PC-9 (cell line): Measurements from ENCODE around the gene NBEAL2. TPM values are rescaled to one million over a fixed set of nuclear protein-coding genes. Genes with fewer than 3 reads are reported as not detected.

Source experiments
- BruUV-seq: library from RNA; stranded (reverse); fragments of 400-500 nt; replicated peaks from 2 replicates; lab custom pipeline; 2021; lab: Mats Ljungman, UMichigan
- CTCF ChIA-PET: fragments of 300-600 bp; sonication (Branson Sonifier 250); formaldehyde crosslinking; loops from one replicate; lab custom pipeline; 2022; ENCODE audit warnings: antibody characterized with exemption; lab: Charles Lee
- POLR2A ChIA-PET: fragments of 300-600 bp; sonication (Branson Sonifier 250); formaldehyde crosslinking; loops from one replicate; lab custom pipeline; 2022; ENCODE audit warnings: antibody characterized with exemption; ENCODE audit not compliant: unreplicated experiment; lab: Charles Lee
- DNase-seq, 2 experiments: peaks; one replicate each; pipeline versions ENCODE4 v3.0.0 to v3.0.0-alpha.2; 2015 to 2022; ENCODE audit warnings: mixed read lengths in 1 of 2
- H2AFZ ChIP-seq: fragments of 200-600 bp; sonication (generic); 2 replicates; pipeline ENCODE4 v1.8.1; 2017; ENCODE audit warnings: antibody characterized with exemption
- H3F3A ChIP-seq: fragments of 200-600 bp; sonication (generic); 2 replicates; pipeline ENCODE4 v1.8.1; 2017; ENCODE audit warnings: antibody characterized with exemption, mild to moderate bottlenecking, low read depth; ENCODE audit not compliant: insufficient read depth
- H3K27ac ChIP-seq: fragments of 200-600 bp; sonication (generic); 2 replicates; pipeline ENCODE4 v1.6.1; 2016; ENCODE audit warnings: mixed run types
- H3K27me3 ChIP-seq: fragments of 200-600 bp; sonication (generic); 2 replicates; pipeline ENCODE4 v1.6.1; 2016; ENCODE audit warnings: low read depth, mixed run types; ENCODE audit not compliant: insufficient read depth
- H3K36me3 ChIP-seq: fragments of 200-600 bp; sonication (generic); 2 replicates; pipeline ENCODE4 v1.6.1; 2016; ENCODE audit warnings: low read depth, mixed run types
- H3K4me1 ChIP-seq: fragments of 200-600 bp; sonication (generic); replicated peaks from 2 replicates; pipeline ENCODE4 v1.6.1; 2016; ENCODE audit warnings: mixed run types; ENCODE audit not compliant: insufficient read depth
- H3K4me2 ChIP-seq: fragments of 200-600 bp; sonication (generic); 2 replicates; pipeline ENCODE4 v1.6.1; 2017; ENCODE audit warnings: mixed run types
- H3K4me3 ChIP-seq: fragments of 200-600 bp; sonication (generic); 2 replicates; pipeline ENCODE4 v1.6.1; 2016; ENCODE audit warnings: mixed run types
- H3K79me2 ChIP-seq: fragments of 200-600 bp; sonication (generic); 2 replicates; pipeline ENCODE4 v1.6.1; 2017; ENCODE audit warnings: low read depth, mixed run types
- H3K9me2 ChIP-seq: fragments of 200-600 bp; sonication (generic); 2 replicates; pipeline ENCODE4 v1.8.1; 2017; ENCODE audit warnings: mild to moderate bottlenecking; ENCODE audit not compliant: insufficient read depth
- H3K9me3 ChIP-seq: fragments of 200-600 bp; sonication (generic); 2 replicates; pipeline ENCODE4 v1.8.1; 2016; ENCODE audit warnings: low read depth; ENCODE audit not compliant: insufficient read depth
- H4K20me1 ChIP-seq: fragments of 200-600 bp; sonication (generic); 2 replicates; pipeline ENCODE4 v1.8.1; 2017; ENCODE audit not compliant: insufficient read depth
- EZH2 ChIP-seq: fragments of 200-600 bp; sonication (generic); IDR thresholded peaks from 2 replicates; pipeline ENCODE4 v1.8.0; 2017; ENCODE audit warnings: antibody characterized with exemption, low read depth
- intact Hi-C: fragments of 100-400 bp; cut with micrococcal nuclease; formaldehyde crosslinking; loops from one replicate; pipeline ENCODE4 v1.10.0; 2022; ENCODE audit not compliant: unreplicated experiment
- total RNA-seq: library from RNA; stranded (reverse); gene quantifications from 2 replicates; pipeline ENCODE4 v1.2.3, GENCODE V29; 2021
- TF ChIP-seq, protein P1 (sequence below): fragments of 200-600 bp; sonication (generic); conservative IDR thresholded peaks from 2 replicates; pipeline ENCODE4 v1.6.1; 2017; ENCODE audit warnings: mixed run types, antibody characterized with exemption, mild to moderate bottlenecking, moderate library complexity

The NBEAL2 gene
- total RNA-seq, 1 experiment from 2014 or later: 81.0 TPM

DNA sequence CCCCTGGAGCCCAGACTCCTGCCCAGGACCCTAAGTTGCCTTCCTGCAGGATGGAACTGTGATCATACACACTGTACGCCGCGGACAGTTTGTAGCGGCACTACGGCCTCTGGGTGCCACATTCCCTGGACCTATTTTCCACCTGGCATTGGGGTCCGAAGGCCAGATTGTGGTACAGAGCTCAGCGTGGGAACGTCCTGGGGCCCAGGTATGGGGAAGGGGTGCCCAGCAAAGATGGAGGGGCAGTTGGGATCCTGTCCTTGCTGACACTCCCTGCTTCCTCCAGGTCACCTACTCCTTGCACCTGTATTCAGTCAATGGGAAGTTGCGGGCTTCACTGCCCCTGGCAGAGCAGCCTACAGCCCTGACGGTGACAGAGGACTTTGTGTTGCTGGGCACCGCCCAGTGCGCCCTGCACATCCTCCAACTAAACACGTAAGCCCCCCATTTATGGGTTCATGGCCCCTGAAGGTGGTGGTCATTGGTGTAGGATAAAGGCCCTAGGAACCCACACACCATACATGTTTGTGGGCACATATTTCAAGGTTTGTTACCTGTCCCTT, 28.8 kb downstream of the NBEAL2 start:
- CTCF ChIA-PET: no interaction called here

DNA sequence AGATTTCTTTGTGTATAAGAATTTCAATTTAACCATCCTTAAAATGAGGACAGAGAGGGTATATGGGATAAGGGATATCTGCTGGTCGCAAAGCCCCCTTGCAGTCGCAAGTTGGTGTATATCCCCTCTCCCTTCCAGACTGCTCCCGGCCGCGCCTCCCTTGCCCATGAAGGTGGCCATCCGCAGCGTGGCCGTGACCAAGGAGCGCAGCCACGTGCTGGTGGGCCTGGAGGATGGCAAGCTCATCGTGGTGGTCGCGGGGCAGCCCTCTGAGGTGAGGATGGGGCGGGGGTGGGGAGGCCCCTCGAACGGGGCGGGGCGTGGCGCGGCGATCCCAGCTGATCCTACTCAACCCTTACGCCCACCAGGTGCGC, 29.4 kb downstream of the NBEAL2 start:
- TF ChIP-seq, protein P1, sequence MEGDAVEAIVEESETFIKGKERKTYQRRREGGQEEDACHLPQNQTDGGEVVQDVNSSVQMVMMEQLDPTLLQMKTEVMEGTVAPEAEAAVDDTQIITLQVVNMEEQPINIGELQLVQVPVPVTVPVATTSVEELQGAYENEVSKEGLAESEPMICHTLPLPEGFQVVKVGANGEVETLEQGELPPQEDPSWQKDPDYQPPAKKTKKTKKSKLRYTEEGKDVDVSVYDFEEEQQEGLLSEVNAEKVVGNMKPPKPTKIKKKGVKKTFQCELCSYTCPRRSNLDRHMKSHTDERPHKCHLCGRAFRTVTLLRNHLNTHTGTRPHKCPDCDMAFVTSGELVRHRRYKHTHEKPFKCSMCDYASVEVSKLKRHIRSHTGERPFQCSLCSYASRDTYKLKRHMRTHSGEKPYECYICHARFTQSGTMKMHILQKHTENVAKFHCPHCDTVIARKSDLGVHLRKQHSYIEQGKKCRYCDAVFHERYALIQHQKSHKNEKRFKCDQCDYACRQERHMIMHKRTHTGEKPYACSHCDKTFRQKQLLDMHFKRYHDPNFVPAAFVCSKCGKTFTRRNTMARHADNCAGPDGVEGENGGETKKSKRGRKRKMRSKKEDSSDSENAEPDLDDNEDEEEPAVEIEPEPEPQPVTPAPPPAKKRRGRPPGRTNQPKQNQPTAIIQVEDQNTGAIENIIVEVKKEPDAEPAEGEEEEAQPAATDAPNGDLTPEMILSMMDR: no peak
- TF ChIP-seq EZH2: no peak
- no TSS peak for BruUV-seq
- intact Hi-C loops: no loop called here
- Histone ChIP-seq H3K27me3 (no peaks in the 10 kb centered on the region), H3K9me2 (no peaks in the 10 kb centered on the region), H3K4me2 (no peak overlapping the region), H4K20me1 (no peaks in the 10 kb centered on the region), H3F3A (no peaks in the 10 kb centered on the region), H3K4me3 (no peak overlapping the region), H3K79me2 (no peaks in the 10 kb centered on the region), H3K36me3 (no peaks in the 10 kb centered on the region), H3K9me3 (no peaks in the 10 kb centered on the region), H3K4me1 (no peaks in the 10 kb centered on the region), H3K27ac (no peak overlapping the region), H2AFZ (no peak overlapping the region)
- ChIA-PET CTCF (no interaction called here), POLR2A (no interaction called here)
- no peak for DNase-seq

More for the DNA sequence above, 28.8 kb downstream of the NBEAL2 start:
- POLR2A ChIA-PET: no interaction called here
- Histone ChIP-seq H4K20me1 (no peaks in the 10 kb centered on the region), H3K27me3 (no peaks in the 10 kb centered on the region), H3K4me2 (no peak overlapping the region), H3K36me3 (no peaks in the 10 kb centered on the region), H3K27ac (no peak overlapping the region), H3K9me2 (no peaks in the 10 kb centered on the region), H2AFZ (no peak overlapping the region), H3F3A (no peaks in the 10 kb centered on the region), H3K79me2 (no peaks in the 10 kb centered on the region), H3K4me3 (no peak overlapping the region), H3K4me1 (no peaks in the 10 kb centered on the region), H3K9me3 (no peaks in the 10 kb centered on the region)
- intact Hi-C loops: no loop called here
- no TSS peak for BruUV-seq
- DNase-seq: no peak
- TF ChIP-seq EZH2: no peak
- TF ChIP-seq, protein P1: no peak

DNA sequence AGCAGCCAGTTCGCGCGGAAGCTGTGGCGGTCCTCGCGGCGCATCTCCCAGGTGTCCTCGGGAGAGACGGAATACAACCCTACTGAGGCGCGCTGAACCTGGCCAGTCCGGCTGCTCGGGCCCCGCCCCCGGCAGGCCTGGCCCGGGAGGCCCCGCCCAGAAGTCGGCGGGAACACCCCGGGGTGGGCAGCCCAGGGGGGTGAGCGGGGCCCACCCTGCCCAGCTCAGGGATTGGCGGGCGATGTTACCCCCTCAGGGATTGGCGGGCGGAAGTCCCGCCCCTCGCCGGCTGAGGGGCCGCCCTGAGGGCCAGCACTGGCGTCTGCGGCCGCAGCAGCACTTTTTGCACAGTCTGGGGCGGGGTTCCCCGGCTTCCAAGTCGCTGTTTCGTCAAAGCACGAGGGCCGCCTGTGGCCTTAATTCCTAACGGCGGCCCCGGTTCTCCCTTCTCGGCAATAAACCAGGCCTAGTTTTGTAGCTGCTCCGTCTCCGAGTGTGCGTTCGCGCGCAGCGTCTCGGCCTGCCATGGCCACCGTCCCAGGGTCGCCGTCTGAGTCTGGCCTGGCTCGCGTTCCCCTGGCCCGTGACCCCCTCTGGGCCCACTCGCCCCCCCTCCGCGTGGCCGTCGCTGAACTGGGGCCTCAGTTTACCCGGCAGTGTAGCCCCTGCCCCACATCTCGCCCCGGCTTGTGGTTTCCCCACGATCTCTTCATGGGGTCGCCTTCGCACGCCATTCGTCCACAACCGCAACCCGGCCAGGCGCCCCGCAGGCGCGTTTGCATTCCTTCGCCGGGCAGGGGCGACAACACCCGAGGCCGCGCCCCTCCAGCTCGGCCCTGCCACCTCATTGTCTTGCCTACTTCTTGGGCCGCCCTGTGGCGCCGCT, 30.0 kb downstream of the NBEAL2 start:
- H3K27ac ChIP-seq: no peak overlapping the region
- H3K27me3 ChIP-seq: no peaks in the 10 kb centered on the region
- H3F3A ChIP-seq: no peaks in the 10 kb centered on the region
- CTCF ChIA-PET: no interaction called here
- no peaks in the 10 kb centered on the region for H3K36me3 ChIP-seq
- POLR2A ChIA-PET: no interaction called here
- intact Hi-C loops: no loop called here
- DNase-seq: no peak
- no peak for TF ChIP-seq EZH2
- TF ChIP-seq, protein P1: no peak
- no peaks in the 10 kb centered on the region for H3K4me1 ChIP-seq
- H3K9me2 ChIP-seq: no peaks in the 10 kb centered on the region
- H3K9me3 ChIP-seq: no peaks in the 10 kb centered on the region
- no peaks in the 10 kb centered on the region for H4K20me1 ChIP-seq
- no peaks in the 10 kb centered on the region for H3K79me2 ChIP-seq
- no peak overlapping the region for H2AFZ ChIP-seq
- BruUV-seq: no TSS peak
- H3K4me3 ChIP-seq: no peak overlapping the region
- no peak overlapping the region for H3K4me2 ChIP-seq
